Endothelial cell of umbilical vein (primary cell): Measurements from ENCODE around the gene CENPB. TPM values are rescaled to one million over a fixed set of nuclear protein-coding genes. Genes with fewer than 3 reads are reported as not detected.

Experiments
- BruUV-seq: library from RNA; stranded (reverse); fragments of 400-500 nt; replicated peaks from 2 replicates; lab custom pipeline; 2021; lab: Mats Ljungman, UMichigan
- CTCF ChIA-PET: fragments of 300-600, 350-600 bp; sonication (Branson Sonifier 250); formaldehyde crosslinking; loops from one replicate; lab custom pipeline; 2021; ENCODE audit warnings: antibody characterized with exemption, inconsistent platforms; lab: Charles Lee
- POLR2A ChIA-PET: fragments of 300-600, 350-600 bp; sonication (Branson Sonifier 250); formaldehyde crosslinking; loops from one replicate; lab custom pipeline; 2021; ENCODE audit warnings: antibody characterized with exemption, inconsistent platforms; lab: Charles Lee
- DNase-seq: peaks from one replicate; pipeline ENCODE4 v3.0.0-alpha.2; 2011; ENCODE audit warnings: low read depth, low spot score
- FAIRE-seq: peaks from 2 replicates; lab custom pipeline; 2011; peaks lifted over from hg19 to GRCh38; lab: Jason Lieb, UNC
- H2AFZ ChIP-seq: 2 replicates; pipeline ENCODE4 v1.6.0; 2012; ENCODE audit warnings: low read depth, low read length, control low read depth, inconsistent platforms
- H3K27ac ChIP-seq: 2 replicates; pipeline ENCODE4 v1.5.1; 2011; ENCODE audit warnings: low read depth, mild to moderate bottlenecking, control low read depth, low read length, moderate library complexity; ENCODE audit not compliant: insufficient read depth
- H3K27me3 ChIP-seq, 2 experiments: 2 replicates each; pipeline versions ENCODE4 v1.6.0 to v1.6.1; 2011; ENCODE audit warnings: low read length in 2 of 2, mixed read lengths in 1 of 2; ENCODE audit not compliant: control insufficient read depth in 2 of 2, insufficient read depth in 2 of 2
- H3K36me3 ChIP-seq, 2 experiments: 2 replicates in 1 of 2; 3 replicates in 1 of 2; pipeline ENCODE4 v1.5.1; 2011; ENCODE audit warnings: low read length in 2 of 2, mild to moderate bottlenecking in 1 of 2, moderate library complexity in 1 of 2; ENCODE audit not compliant: control insufficient read depth in 2 of 2, insufficient read depth in 2 of 2; ENCODE audit errors: extremely low read depth in 1 of 2
- H3K4me1 ChIP-seq: 3 replicates; pipeline ENCODE4 v1.5.1; 2011; ENCODE audit warnings: mild to moderate bottlenecking, low read length; ENCODE audit not compliant: control insufficient read depth, insufficient read depth; ENCODE audit errors: extremely low read depth
- H3K4me2 ChIP-seq: 2 replicates; pipeline ENCODE4 v1.6.1; 2011; ENCODE audit warnings: low read length, control low read depth, mixed read lengths; ENCODE audit not compliant: insufficient read depth
- H3K4me3 ChIP-seq, 3 experiments: fragments of 200-600 bp in 1 of 3; sonication (generic), shearing (Covaris generic) in 1 of 3; replicated peaks in 1 of 3; 2 replicates each; pipeline ENCODE4 v1.5.1; 2011 to 2016; ENCODE audit warnings: control low read depth in 3 of 3, low read length in 3 of 3, mild to moderate bottlenecking in 2 of 3, inconsistent platforms in 1 of 3, low read depth in 1 of 3, moderate library complexity in 1 of 3; ENCODE audit not compliant: insufficient read depth in 1 of 3
- H3K79me2 ChIP-seq: 2 replicates; pipeline ENCODE4 v1.6.0; 2012; ENCODE audit warnings: low read length, inconsistent platforms; ENCODE audit not compliant: control insufficient read depth, insufficient read depth
- H3K9ac ChIP-seq: replicated peaks from 2 replicates; pipeline ENCODE3; 2011; ENCODE audit warnings: low read length, control low read depth; ENCODE audit not compliant: insufficient read depth; ENCODE audit errors: extremely low read depth
- H3K9me1 ChIP-seq: replicated peaks from 3 replicates; pipeline ENCODE4 v1.6.0; 2011; ENCODE audit warnings: mild to moderate bottlenecking, low read length; ENCODE audit not compliant: control insufficient read depth, insufficient read depth; ENCODE audit errors: extremely low read depth
- H3K9me3 ChIP-seq: replicated peaks from 2 replicates; pipeline ENCODE4 v1.5.1; 2012; ENCODE audit warnings: low read length, inconsistent platforms; ENCODE audit not compliant: control insufficient read depth, insufficient read depth
- H4K20me1 ChIP-seq: replicated peaks from 2 replicates; pipeline ENCODE3; 2011; ENCODE audit warnings: mild to moderate bottlenecking, low read length; ENCODE audit not compliant: control insufficient read depth, insufficient read depth; ENCODE audit errors: extremely low read depth
- CTCF ChIP-seq, 2 donors: IDR thresholded peaks; 1 replicate in 1 of 2; 2 replicates in 1 of 2; pipeline ENCODE4 v1.5.1; 2011; ENCODE audit warnings: low read length in 2 of 2, mild to moderate bottlenecking in 2 of 2, moderate library complexity in 2 of 2, control low read depth in 1 of 2, inconsistent platforms in 1 of 2, low read depth in 1 of 2; ENCODE audit not compliant: insufficient read depth in 1 of 2; ENCODE audit errors: extremely low read depth in 1 of 2
- EZH2 ChIP-seq: IDR thresholded peaks from 2 replicates; pipeline ENCODE4 v1.6.1; 2012; ENCODE audit warnings: borderline replicate concordance, low read depth, mild to moderate bottlenecking, moderate library complexity, low read length, inconsistent platforms; ENCODE audit not compliant: severe bottlenecking
- FOS ChIP-seq: IDR thresholded peaks from 2 replicates; pipeline ENCODE4 v1.6.1; 2011; ENCODE audit warnings: mild to moderate bottlenecking, low read length, moderate library complexity, borderline replicate concordance; ENCODE audit not compliant: insufficient read depth
- GATA2 ChIP-seq: IDR thresholded peaks from 2 replicates; pipeline ENCODE4 v1.7.0; 2011; ENCODE audit warnings: low read depth, mild to moderate bottlenecking, moderate library complexity, mixed read lengths, low read length; ENCODE audit not compliant: insufficient read length, insufficient read depth
- JUN ChIP-seq: IDR thresholded peaks from 2 replicates; pipeline ENCODE4 v1.6.1; 2011; ENCODE audit warnings: borderline replicate concordance, low read depth; ENCODE audit not compliant: insufficient read length, insufficient read depth
- MAX ChIP-seq: IDR thresholded peaks from 2 replicates; pipeline ENCODE4 v1.6.1; 2011; ENCODE audit not compliant: insufficient read depth, insufficient read length
- MYC ChIP-seq: IDR thresholded peaks from one replicate; pipeline ENCODE4 v1.6.1; 2011; ENCODE audit warnings: mild to moderate bottlenecking, low read depth, low read length
- POLR2A ChIP-seq: IDR thresholded peaks from 2 replicates; pipeline ENCODE4 v1.6.1; 2012; ENCODE audit warnings: low read depth, mild to moderate bottlenecking, control low read depth, low read length
- POLR2AphosphoS5 ChIP-seq: IDR thresholded peaks from 2 replicates; pipeline ENCODE4 v1.6.1; 2012; ENCODE audit warnings: low read depth, mild to moderate bottlenecking, control low read depth, low read length, moderate library complexity; ENCODE audit not compliant: insufficient read depth
- dilution Hi-C: fragments of 300-500 bp; cut with MboI; formaldehyde crosslinking; loops from one replicate; pipeline ENCODE4 v1.15.0; 2019; ENCODE audit warnings: low sequenced_read_pairs; ENCODE audit not compliant: extremely low pct_ligation_motif_present
- intact Hi-C: fragments of 100-400 bp; cut with micrococcal nuclease; formaldehyde crosslinking; loops from one replicate; pipeline ENCODE4 v1.10.0; 2022
- polyA plus RNA-seq, 4 experiments: library from polyadenylated mRNA; depleted of rRNA in 3 of 4; stranded (reverse) in 3 of 4; unstranded in 1 of 4; fragments of >200 nt; gene quantifications; 2 replicates each; pipeline versions ENCODE4 v1.2.1 to v1.2.3, GENCODE V29; 2011 to 2012; ENCODE audit warnings: missing spikeins in 1 of 4
- total RNA-seq: library from RNA; stranded (reverse); gene quantifications from 2 replicates; pipeline ENCODE4 v1.2.3, GENCODE V29; 2021

CENPB gene
- total and polyA plus RNA-seq, 2 donors (not counting 3 experiments of a cell fraction or from before 2014, with no cell fraction given) = 30.4 to 90.3 TPM

DNA sequence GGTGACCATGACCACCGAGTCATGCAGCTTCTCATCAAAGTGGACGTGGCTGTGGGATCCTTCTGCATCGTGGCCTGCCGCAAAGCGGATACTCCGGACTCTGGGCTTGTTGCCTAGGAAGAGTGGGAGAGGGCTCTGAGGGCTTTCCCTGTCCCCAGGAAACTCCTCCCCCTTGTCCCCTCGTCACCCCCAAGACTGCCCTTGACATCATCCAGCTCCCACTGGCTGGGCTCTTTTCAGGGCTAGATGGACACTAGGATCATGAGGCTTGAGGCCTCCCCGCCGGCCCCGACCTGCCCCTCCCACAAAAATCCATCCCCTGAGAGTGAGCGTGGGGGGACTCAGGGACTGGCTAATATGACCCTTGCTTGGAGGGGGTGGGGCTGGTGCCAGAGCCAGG, 28.0 kb downstream of the CENPB start:
- H3K9me1 ChIP-seq = no peaks in the 10 kb centered on the region
- H3K27ac ChIP-seq = no peak overlapping the region
- H3K27me3 ChIP-seq = no peaks in the 10 kb centered on the region
- H3K9me3 ChIP-seq = no peaks in the 10 kb centered on the region
- no peaks in the 10 kb centered on the region for H3K4me1 ChIP-seq
- no peak overlapping the region for H3K4me3 ChIP-seq
- CTCF ChIA-PET = interaction anchor here (1.2 to 2.7 kb wide), 5 partner anchors 10 to 195 kb away, joined by 3 to 7 read pairs (median 4); partner anchors contain the start of gene ADISSP
- H4K20me1 ChIP-seq = no peaks in the 10 kb centered on the region
- DNase-seq (no peak), FAIRE-seq (no peak)
- peaks cover 0 to 9% of the 10 kb centered on the region in 2 experiments for H3K36me3 ChIP-seq
- no peak for TF ChIP-seq GATA2
- no peak for TF ChIP-seq POLR2AphosphoS5
- no peak for TF ChIP-seq FOS
- TF ChIP-seq MAX = no peak
- TF ChIP-seq CTCF (IDR thresholded peaks at IDR 0.05; ENCODE audit: extremely low read depth in 1 of 2, insufficient read depth in 1 of 2, low read depth in 1 of 2, low read length in 2 of 2) = no peak
- no peak for TF ChIP-seq EZH2
- TF ChIP-seq JUN = no peak
- TF ChIP-seq POLR2A = no peak
- TF ChIP-seq MYC = no peak
- dilution Hi-C loops (no loop called here), intact Hi-C loops (no loop called here)
- H3K9ac ChIP-seq = no peak overlapping the region
- H3K4me2 ChIP-seq = no peak overlapping the region
- no peaks in the 10 kb centered on the region for H3K79me2 ChIP-seq
- POLR2A ChIA-PET = no interaction called here
- BruUV-seq = no TSS peak
- no peak overlapping the region for H2AFZ ChIP-seq
